Astrocyte (in vitro differentiated cells and primary cell): Measurements from ENCODE around the gene OXER1.

ENCODE experiments used
- EZH2 ChIP-seq: IDR thresholded peaks from 2 replicates; pipeline ENCODE4 v1.6.1; 2012; ENCODE audit warnings: mild to moderate bottlenecking, low read length, inconsistent platforms; ENCODE audit not compliant: insufficient read depth
- TF ChIP-seq, protein P1 (sequence below): IDR thresholded peaks from 2 replicates; pipeline ENCODE4 v1.5.1; 2011; ENCODE audit warnings: low read depth, mild to moderate bottlenecking, inconsistent platforms, low read length, moderate library complexity; ENCODE audit not compliant: insufficient read depth

DNA sequence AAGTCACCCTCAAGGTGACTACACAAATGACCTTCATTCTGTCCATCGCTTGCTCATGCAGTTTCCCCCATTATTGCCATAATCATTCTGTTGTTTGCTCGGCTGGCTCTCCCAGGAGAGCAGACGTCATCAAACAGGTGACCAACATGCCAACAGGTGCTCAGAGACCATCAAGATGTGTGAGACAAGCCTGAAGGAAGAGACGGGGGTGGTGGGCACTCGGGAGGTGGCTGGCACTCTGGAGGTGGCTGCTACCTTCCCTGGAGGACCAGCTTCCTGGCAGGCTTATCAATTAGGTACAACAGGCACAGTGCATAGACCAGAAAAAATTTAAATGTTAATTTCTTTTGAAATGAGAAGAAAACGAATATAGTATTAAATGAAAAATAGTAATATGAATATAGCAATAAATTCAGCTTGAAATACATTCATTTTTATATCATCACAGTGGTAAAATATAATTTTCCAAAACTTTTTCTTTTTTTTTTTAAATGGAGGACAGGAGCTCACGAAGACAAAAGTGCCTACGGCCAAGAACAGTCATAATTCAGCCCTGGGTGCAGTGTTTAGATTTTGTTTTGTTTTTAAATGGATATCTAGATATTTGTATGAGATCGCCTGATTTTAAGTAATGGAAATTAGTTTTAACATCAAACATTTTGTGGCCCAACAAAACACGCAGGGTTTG lies 45.3 kb upstream of the OXER1 start:
- TF ChIP-seq, protein P1, sequence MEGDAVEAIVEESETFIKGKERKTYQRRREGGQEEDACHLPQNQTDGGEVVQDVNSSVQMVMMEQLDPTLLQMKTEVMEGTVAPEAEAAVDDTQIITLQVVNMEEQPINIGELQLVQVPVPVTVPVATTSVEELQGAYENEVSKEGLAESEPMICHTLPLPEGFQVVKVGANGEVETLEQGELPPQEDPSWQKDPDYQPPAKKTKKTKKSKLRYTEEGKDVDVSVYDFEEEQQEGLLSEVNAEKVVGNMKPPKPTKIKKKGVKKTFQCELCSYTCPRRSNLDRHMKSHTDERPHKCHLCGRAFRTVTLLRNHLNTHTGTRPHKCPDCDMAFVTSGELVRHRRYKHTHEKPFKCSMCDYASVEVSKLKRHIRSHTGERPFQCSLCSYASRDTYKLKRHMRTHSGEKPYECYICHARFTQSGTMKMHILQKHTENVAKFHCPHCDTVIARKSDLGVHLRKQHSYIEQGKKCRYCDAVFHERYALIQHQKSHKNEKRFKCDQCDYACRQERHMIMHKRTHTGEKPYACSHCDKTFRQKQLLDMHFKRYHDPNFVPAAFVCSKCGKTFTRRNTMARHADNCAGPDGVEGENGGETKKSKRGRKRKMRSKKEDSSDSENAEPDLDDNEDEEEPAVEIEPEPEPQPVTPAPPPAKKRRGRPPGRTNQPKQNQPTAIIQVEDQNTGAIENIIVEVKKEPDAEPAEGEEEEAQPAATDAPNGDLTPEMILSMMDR, result no peak
- TF ChIP-seq EZH2, result no peak
